SK-N-MC (cell line): Measurements from ENCODE around the gene IL23A.
A peak's percentile ranks its signal among the peaks of the same experiment; 100 is the strongest.

Source experiments
- DNase-seq: peaks from one replicate; pipeline ENCODE4 v3.0.0-alpha.2; 2011; ENCODE audit warnings: low read depth, low spot score
- H3K27ac ChIP-seq: fragments of 200-600 bp; sonication (generic); 2 replicates; pipeline ENCODE4 v1.5.1; 2016; ENCODE audit warnings: mixed run types
- H3K36me3 ChIP-seq: fragments of 200-600 bp; sonication (generic); 2 replicates; pipeline ENCODE4 v1.6.1; 2017; ENCODE audit warnings: antibody characterized with exemption, low read length, mixed read lengths; ENCODE audit not compliant: insufficient read depth
- H3K4me3 ChIP-seq: fragments of 200-600 bp; sonication (generic); 2 replicates; pipeline ENCODE4 v1.5.1; 2016
- H3K9ac ChIP-seq: fragments of 200-600 bp; sonication (generic); 2 replicates; pipeline ENCODE4 v1.8.0; 2017; ENCODE audit warnings: mixed run types, mixed read lengths; ENCODE audit not compliant: insufficient read length
- H3K9me3 ChIP-seq: fragments of 200-600 bp; sonication (generic); 2 replicates; pipeline ENCODE4 v1.6.1; 2017; ENCODE audit warnings: low read depth, mild to moderate bottlenecking, antibody characterized with exemption, low read length, moderate library complexity, mixed read lengths
- EZH2 ChIP-seq: fragments of 200-600 bp; sonication (generic); IDR thresholded peaks from one replicate; pipeline ENCODE4 v1.6.1; 2017; ENCODE audit warnings: antibody characterized with exemption
- FOXP2 ChIP-seq: optimal IDR thresholded peaks from 2 replicates; pipeline ENCODE3; 2011; ENCODE audit warnings: mild to moderate bottlenecking, moderate library complexity; ENCODE audit not compliant: insufficient read depth; ENCODE audit errors: extremely low read length, control extremely low read depth
- POLR2AphosphoS5 ChIP-seq: IDR thresholded peaks from 2 replicates; pipeline ENCODE4 v1.6.1; 2012; ENCODE audit warnings: mild to moderate bottlenecking, low read depth, low read length, borderline replicate concordance

The IL23A gene

GRCh38 chr12:56338308-56339157 is at the start of gene IL23A:
Gene IL23A (plus strand): TSS chr12:56338884. CDS start chr12:56339045, 161 bp downstream.
- no peak within 1 kb of the TSS for H3K4me3 ChIP-seq
- TF ChIP-seq FOXP2 (no peak), EZH2 (no peak), POLR2AphosphoS5 (no peak)

GRCh38 chr12:56293795-56294194 is 44.9 kb upstream of the IL23A start:
- no peak overlapping the region for H3K27ac ChIP-seq
- no peak overlapping the region for H3K9ac ChIP-seq
- H3K36me3 ChIP-seq = peaks cover 62% of the 10 kb centered on the region

More at GRCh38 chr12:56338308-56339157, at the start of gene IL23A:
- Histone ChIP-seq H3K9me3 (no peaks in the 10 kb centered on the region), H3K9ac (peak within 1 kb of the TSS; percentile 21), H3K36me3 (peaks cover 2% of the 10 kb centered on the region; the same call in 1 of the 2 replicates), H3K27ac (no peak within 1 kb of the TSS)
- no peak for DNase-seq

DNA sequence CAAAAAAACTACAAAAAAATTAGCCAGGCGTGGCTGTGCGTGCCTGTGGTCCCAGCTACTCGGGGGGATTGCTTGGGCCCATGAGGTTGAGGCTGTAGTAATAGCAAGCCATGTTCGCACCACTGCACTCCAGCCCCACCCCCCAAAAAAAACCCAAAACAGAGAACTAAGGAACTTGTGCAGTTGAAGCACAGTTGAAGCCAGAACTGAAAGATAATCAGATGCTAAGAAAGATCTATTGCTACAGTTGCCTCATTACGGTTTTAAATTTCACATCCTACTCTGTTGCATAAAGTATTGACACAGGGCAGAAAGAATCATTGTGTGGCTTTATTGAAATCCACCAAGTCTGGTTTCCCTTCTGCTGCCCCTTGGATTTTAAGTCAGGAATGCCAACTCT is 42.4 kb upstream of the IL23A start:
- Histone ChIP-seq H3K4me3 (no peak overlapping the region), H3K36me3 (peaks cover 43% of the 10 kb centered on the region), H3K27ac (no peak overlapping the region), H3K9me3 (no peaks in the 10 kb centered on the region), H3K9ac (no peak overlapping the region)
- no peak for TF ChIP-seq EZH2
- no peak for TF ChIP-seq FOXP2
- TF ChIP-seq POLR2AphosphoS5 = no peak
- no peak for DNase-seq

More at GRCh38 chr12:56293795-56294194, 44.9 kb upstream of the IL23A start:
- H3K4me3 ChIP-seq = no peak overlapping the region
- no peak for TF ChIP-seq FOXP2
- TF ChIP-seq POLR2AphosphoS5 = no peak
- no peak for TF ChIP-seq EZH2
- no peaks in the 10 kb centered on the region for H3K9me3 ChIP-seq
- no peak for DNase-seq

- no peak overlapping the region for H3K4me3 ChIP-seq
- DNase-seq = no peak
- H3K9me3 ChIP-seq = no peaks in the 10 kb centered on the region
- peaks cover 37% of the 10 kb centered on the region for H3K36me3 ChIP-seq
- no peak overlapping the region for H3K27ac ChIP-seq
- no peak overlapping the region for H3K9ac ChIP-seq
- TF ChIP-seq POLR2AphosphoS5 (no peak), EZH2 (no peak), FOXP2 (no peak)
These were observed 41.3 kb upstream of the IL23A start for GRCh38 chr12:56297400-56297799.

DNA sequence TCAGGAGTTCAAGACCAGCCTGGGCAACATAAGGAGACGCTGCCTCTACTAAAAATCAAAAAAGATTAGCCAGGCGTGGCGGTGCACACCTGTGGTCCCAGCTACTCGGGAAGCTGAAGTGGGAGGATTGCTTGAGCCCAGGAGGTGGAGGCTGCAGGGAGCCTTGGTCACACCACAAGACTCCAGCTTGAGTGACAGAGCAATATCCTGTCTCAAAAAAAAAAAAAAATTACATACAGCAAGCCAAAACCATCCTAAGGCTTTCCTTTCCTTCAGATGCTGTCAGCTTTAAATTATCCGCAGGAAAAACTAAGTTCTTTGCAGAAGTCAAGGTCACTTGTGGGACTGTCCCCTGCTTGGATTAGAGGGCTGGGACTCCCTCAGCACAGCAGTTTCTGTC is 39.9 kb upstream of the IL23A start:
- Histone ChIP-seq H3K9ac (peak overlapping the region; percentile 88), H3K4me3 (peak overlapping the region; percentile 93), H3K27ac (no peak overlapping the region), H3K36me3 (peaks cover 35% of the 10 kb centered on the region), H3K9me3 (no peaks in the 10 kb centered on the region)
- TF ChIP-seq POLR2AphosphoS5 (no peak), EZH2 (no peak), FOXP2 (no peak)
- DNase-seq = no peak

- DNase-seq = no peak
- Histone ChIP-seq H3K9me3 (no peaks in the 10 kb centered on the region), H3K36me3 (peaks cover 34% of the 10 kb centered on the region), H3K9ac (peak overlapping the region; percentile 88), H3K4me3 (peak overlapping the region; percentile 93), H3K27ac (peak overlapping the region; percentile 81; the same call in 1 of the 2 replicates)
- TF ChIP-seq POLR2AphosphoS5 (no peak), EZH2 (no peak), FOXP2 (no peak)
These were observed 39.3 kb upstream of the IL23A start for GRCh38 chr12:56299308-56299852.

DNA sequence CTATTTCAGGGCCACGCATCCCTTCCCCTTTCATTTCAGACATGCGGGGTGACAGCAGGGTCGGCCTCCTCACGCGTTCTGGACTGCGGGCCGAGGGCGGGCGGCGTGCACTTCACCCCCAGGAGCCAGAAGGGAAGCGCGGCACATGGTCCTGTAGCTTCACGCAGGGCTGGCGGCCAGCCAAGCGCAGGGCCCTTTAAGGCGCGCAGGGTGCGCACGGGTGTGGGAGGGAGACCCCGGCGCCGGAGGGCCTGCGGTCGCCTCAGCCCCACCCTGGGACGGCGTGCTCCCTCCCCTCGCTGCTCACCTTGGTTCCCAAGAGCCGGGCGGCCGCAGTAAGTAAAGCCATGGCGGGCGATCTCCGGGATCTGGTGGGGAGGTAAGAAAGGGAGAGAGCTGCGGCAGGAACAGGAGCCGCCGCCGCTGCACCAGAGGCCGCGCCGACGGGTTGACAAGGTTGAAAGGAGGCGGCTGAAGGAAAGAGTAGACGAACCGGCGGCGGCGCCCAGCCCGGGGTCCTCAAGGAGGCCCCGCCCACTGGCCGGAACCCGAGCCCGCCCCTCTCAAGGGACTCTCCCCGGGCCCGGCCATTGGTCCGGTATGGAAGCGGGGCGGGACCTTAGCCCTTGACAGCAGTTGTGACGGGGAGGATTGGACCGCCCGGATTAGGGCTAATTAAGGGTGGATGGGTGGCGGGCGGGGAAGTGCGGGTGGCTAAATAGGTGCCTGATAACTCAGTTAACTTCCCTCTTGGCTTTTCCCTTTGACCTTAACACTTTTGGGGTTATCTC is 38.6 kb upstream of the IL23A start, which contains the start of gene CS:
Gene CS, minus strand, starts transcription at position 478 of the 791 bp plus-strand sequence. Its CDS starts 129 bp downstream, at position 349.
- TF ChIP-seq FOXP2 (peak; percentile 55), EZH2 (no peak), POLR2AphosphoS5 (peak; percentile 67)
- Histone ChIP-seq H3K4me3 (peak within 1 kb of the TSS; percentile 93), H3K27ac (peak within 1 kb of the TSS; percentile 81), H3K9me3 (no peaks in the 10 kb centered on the region), H3K36me3 (peaks cover 35% of the 10 kb centered on the region), H3K9ac (peak within 1 kb of the TSS; percentile 88)
- peak; percentile 81 for DNase-seq
